Spleen (tissue), 11 donors: Measurements from ENCODE around the gene CDKL2. TPM values are rescaled to one million over a fixed set of nuclear protein-coding genes. Genes with fewer than 3 reads are reported as not detected.

Experiments
- DNase-seq: peaks from one replicate; pipeline ENCODE4 v3.0.0-alpha.2; 2020
- H3K27ac ChIP-seq, 8 donors: fragments of 200-600 bp; sonication (generic) in 7 of 8; 1 replicate in 4 of 8; 2 replicates in 4 of 8; pipeline versions ENCODE4 v1.5.0 to v1.8.0; 2016 to 2021; ENCODE audit warnings: inconsistent platforms in 4 of 8, mild to moderate bottlenecking in 4 of 8, moderate library complexity in 1 of 8
- H3K27me3 ChIP-seq, 7 donors: fragments of 200-600 bp; sonication (generic) in 6 of 7; replicated peaks in 1 of 7; 1 replicate in 4 of 7; 2 replicates in 3 of 7; pipeline versions ENCODE4 v1.5.0 to v1.8.0; 2016 to 2021; ENCODE audit warnings: inconsistent platforms in 3 of 7, mild to moderate bottlenecking in 1 of 7
- H3K36me3 ChIP-seq, 6 donors: fragments of 200-600 bp; sonication (generic) in 5 of 6; 1 replicate in 4 of 6; 2 replicates in 2 of 6; pipeline versions ENCODE4 v1.5.0 to v1.8.0; 2016 to 2021; ENCODE audit warnings: inconsistent platforms in 2 of 6
- H3K4me1 ChIP-seq, 6 donors: fragments of 200-600 bp; sonication (generic) in 5 of 6; 1 replicate in 3 of 6; 2 replicates in 3 of 6; pipeline versions ENCODE4 v1.5.0 to v1.8.0; 2016 to 2021; ENCODE audit warnings: inconsistent platforms in 3 of 6
- H3K4me3 ChIP-seq, 8 donors: fragments of 200-600 bp; sonication (generic) in 7 of 8; 1 replicate in 4 of 8; 2 replicates in 4 of 8; pipeline versions ENCODE4 v1.5.0 to v1.8.0; 2016 to 2021; ENCODE audit warnings: inconsistent platforms in 4 of 8, mild to moderate bottlenecking in 4 of 8, moderate library complexity in 2 of 8
- H3K9me3 ChIP-seq, 8 donors: fragments of 200-600 bp; sonication (generic) in 7 of 8; 1 replicate in 4 of 8; 2 replicates in 4 of 8; pipeline versions ENCODE4 v1.5.0 to v1.8.0; 2016 to 2021; ENCODE audit warnings: inconsistent platforms in 4 of 8
- CTCF ChIP-seq, 11 experiments: fragments of 200-600 bp in 7 of 11; fragments of 450-650 bp in 4 of 11; sonication (generic) in 4 of 11; IDR thresholded peaks in 8 of 11; conservative IDR thresholded peaks in 3 of 11; 1 replicate in 7 of 11; 2 replicates in 4 of 11; pipeline versions ENCODE4 v1.4.0 to v1.8.0; 2016 to 2021; ENCODE audit warnings: antibody characterized with exemption in 11 of 11, inconsistent platforms in 4 of 11, mild to moderate bottlenecking in 1 of 11
- POLR2A ChIP-seq, 3 donors: fragments of 450-650 bp; IDR thresholded peaks; one replicate each; pipeline ENCODE4 v1.5.1; 2017; ENCODE audit warnings: antibody characterized with exemption in 3 of 3, mild to moderate bottlenecking in 1 of 3
- POLR2AphosphoS5 ChIP-seq, 3 donors: sonication (generic); formaldehyde crosslinking; IDR thresholded peaks; one replicate each; pipeline ENCODE4 v1.5.1; 2017; ENCODE audit warnings: antibody characterized with exemption in 3 of 3
- WGBS, 5 donors: extraction: QIAGEN DNeasy Blood & Tissue Kit in 3 of 5; methylation state at CpG; one replicate each; pipeline versions ENCODE4 v1.1.5 to v1.1.7; 2013 to 2018; 5-methylcytosine and 5-hydroxymethylcytosine counted together
- intact Hi-C: fragments of 100-400 bp; cut with DNase I; formaldehyde crosslinking; loops from one replicate; pipeline ENCODE4 v1.15.0; 2023; ENCODE audit warnings: low total_unique reads
- polyA plus RNA-seq, 3 donors: library from polyadenylated mRNA; stranded (reverse); fragments of 200-250 nt; gene quantifications; one replicate each; pipeline ENCODE4 v1.2.1, GENCODE V29; 2013
- total RNA-seq, 7 donors: library from RNA; depleted of rRNA in 3 of 7; stranded (reverse); fragments of >200 nt in 3 of 7; fragmentation: NEBNext Ultra II Directional in 4 of 7; extraction: Animal tissue kit (Norgen Biotek cat#: 25700) in 4 of 7; gene quantifications; one replicate each; pipeline versions ENCODE4 v1.1.0 to v1.2.1, GENCODE V29; 2016 to 2021
- donor health status: healthy with polysubstance abuse.
- donor health status: DM: no; HTN: no; CAD: no; lungs with moderate emphysema.
- donor health status: DM: no; HTN: no; CAD: no.
- donor health status: Bipolar disorder and iron deficiency.
- donor health status: healthy.
- donor health status: DM: no; HTN: no; CAD: no.
- donor health status: DM: yes; HTN: yes; CAD: no.

The CDKL2 gene
- total and polyA plus RNA-seq, 10 donors = 0.03 to 0.40 (median 0.27) TPM; not detected in 3

DNA sequence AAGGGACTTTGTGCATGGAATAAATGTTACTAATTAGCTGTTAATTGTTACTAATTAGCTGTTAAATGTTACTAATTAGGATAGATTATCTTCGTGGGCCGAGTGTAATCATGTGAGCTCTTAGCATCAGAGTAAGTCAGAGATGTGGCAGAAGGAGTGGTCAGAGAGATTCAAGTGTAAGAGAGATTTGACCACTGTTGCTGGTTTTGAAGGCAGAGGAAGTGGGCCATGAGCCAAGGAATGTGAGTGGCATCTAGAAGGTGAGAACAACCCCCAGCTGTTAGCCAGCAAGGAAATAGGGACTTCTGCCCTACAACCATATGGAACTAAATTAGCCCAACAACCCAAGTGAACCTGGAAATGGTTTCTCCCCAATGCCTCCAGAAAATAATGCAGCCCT is 46.3 kb downstream of the CDKL2 start:
- Histone ChIP-seq H3K36me3 (no peaks in the 10 kb centered on the region), H3K4me1 (no peaks in the 10 kb centered on the region), H3K4me3 (no peak overlapping the region), H3K27me3 (no peaks in the 10 kb centered on the region), H3K27ac (no peak overlapping the region), H3K9me3 (peaks cover 0 to 15% (median 0%) of the 10 kb centered on the region in 8 donors)
- TF ChIP-seq POLR2AphosphoS5 (IDR thresholded peaks at IDR 0.05) (no peak), POLR2A (IDR thresholded peaks at IDR 0.05) (no peak), CTCF (IDR thresholded peaks at IDR 0.05 in 8 of 11, conservative IDR thresholded peaks at IDR 0.05 in 3 of 11) (no peak)
- intact Hi-C loops = no loop called here
- WGBS, 5 donors = 85 to 98% (median 91%) methylated on average over 2 of the region's 2 CpGs
- no peak for DNase-seq

DNA sequence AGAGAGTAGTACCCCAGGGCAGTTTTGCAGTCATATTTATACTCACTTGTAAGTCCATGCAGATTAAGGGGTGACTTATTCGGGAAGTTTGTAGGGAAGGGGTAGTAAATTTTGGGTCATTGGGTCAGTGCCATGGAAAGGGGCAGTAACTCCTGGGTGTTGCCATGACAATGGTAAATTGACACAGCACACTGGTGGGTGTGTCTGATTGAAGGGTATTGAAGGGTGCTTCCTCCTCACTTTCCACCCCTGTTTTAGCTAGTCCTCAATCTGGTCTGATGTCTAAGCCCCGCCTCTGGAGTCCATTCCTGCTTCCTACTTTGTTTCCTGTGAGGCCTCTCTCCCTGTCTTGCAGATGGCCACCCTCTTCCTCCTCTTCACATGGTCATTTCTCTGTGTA is 62.6 kb downstream of the CDKL2 start:
- DNase-seq = no peak
- no peak for TF ChIP-seq CTCF (IDR thresholded peaks at IDR 0.05 in 8 of 11, conservative IDR thresholded peaks at IDR 0.05 in 3 of 11)
- no peak for TF ChIP-seq POLR2AphosphoS5 (IDR thresholded peaks at IDR 0.05)
- no peak for TF ChIP-seq POLR2A (IDR thresholded peaks at IDR 0.05)
- H3K4me1 ChIP-seq = peaks cover 0 to 26% (median 3%) of the 10 kb centered on the region in 6 donors
- no peaks in the 10 kb centered on the region for H3K9me3 ChIP-seq
- H3K27me3 ChIP-seq = no peaks in the 10 kb centered on the region
- intact Hi-C loops = loop anchor here (10.0 kb wide), 1 partner anchor 693 kb away; no protein-coding TSS in a partner anchor
- no peak overlapping the region for H3K4me3 ChIP-seq
- WGBS, 5 donors = 71 to 79% (median 76%) methylated on average over 2 of the region's 2 CpGs
- H3K27ac ChIP-seq = no peak overlapping the region
- H3K36me3 ChIP-seq = no peaks in the 10 kb centered on the region

GRCh38 chr4:75566911-75567310 is 63.4 kb downstream of the CDKL2 start:
- no peaks in the 10 kb centered on the region for H3K9me3 ChIP-seq
- H3K4me3 ChIP-seq = no peak overlapping the region
- no peak overlapping the region for H3K27ac ChIP-seq
- H3K27me3 ChIP-seq = no peaks in the 10 kb centered on the region
- TF ChIP-seq POLR2A (IDR thresholded peaks at IDR 0.05) (no peak), CTCF (IDR thresholded peaks at IDR 0.05 in 8 of 11, conservative IDR thresholded peaks at IDR 0.05 in 3 of 11) (no peak), POLR2AphosphoS5 (IDR thresholded peaks at IDR 0.05) (no peak)
- H3K4me1 ChIP-seq = peaks cover 0 to 26% (median 3%) of the 10 kb centered on the region in 6 donors
- intact Hi-C loops = loop anchor here (10.0 kb wide), 1 partner anchor 692 kb away; no protein-coding TSS in a partner anchor
- no peaks in the 10 kb centered on the region for H3K36me3 ChIP-seq
- 29 to 69% (median 56%) methylated on average over 1 of the region's 1 CpG for WGBS, 5 donors
- DNase-seq = no peak

DNA sequence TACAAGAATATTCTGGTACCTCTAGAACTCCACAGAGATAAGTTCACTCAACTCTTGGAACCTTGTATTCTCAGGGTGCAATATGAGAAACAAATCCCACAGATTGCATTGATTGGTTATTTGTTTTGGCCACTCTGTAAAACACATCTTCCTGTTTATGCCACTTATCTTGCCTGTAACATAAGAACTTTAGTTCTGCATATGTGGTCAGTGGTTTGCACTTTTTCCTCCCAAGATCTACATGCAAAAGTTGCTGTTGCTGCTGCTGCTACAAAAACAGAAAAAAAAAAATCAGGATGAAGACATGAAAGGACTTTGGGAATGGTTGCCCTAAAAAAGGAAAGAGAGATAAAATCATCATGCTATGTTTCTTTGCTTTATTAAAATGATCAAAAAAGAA is 64.8 kb downstream of the CDKL2 start:
- no peak for TF ChIP-seq POLR2A (IDR thresholded peaks at IDR 0.05)
- no peak for TF ChIP-seq CTCF (IDR thresholded peaks at IDR 0.05 in 8 of 11, conservative IDR thresholded peaks at IDR 0.05 in 3 of 11)
- no peak for TF ChIP-seq POLR2AphosphoS5 (IDR thresholded peaks at IDR 0.05)
- Histone ChIP-seq H3K27me3 (no peaks in the 10 kb centered on the region), H3K27ac (no peak overlapping the region), H3K9me3 (no peaks in the 10 kb centered on the region), H3K36me3 (no peaks in the 10 kb centered on the region), H3K4me3 (no peak overlapping the region), H3K4me1 (peaks cover 0 to 26% (median 3%) of the 10 kb centered on the region in 6 donors)
- DNase-seq = no peak
- intact Hi-C loops = loop anchor here (10.0 kb wide), 1 partner anchor 691 kb away; no protein-coding TSS in a partner anchor
